ENCODE results near the gene ANKS6.

ANKS6 gene

DNA sequence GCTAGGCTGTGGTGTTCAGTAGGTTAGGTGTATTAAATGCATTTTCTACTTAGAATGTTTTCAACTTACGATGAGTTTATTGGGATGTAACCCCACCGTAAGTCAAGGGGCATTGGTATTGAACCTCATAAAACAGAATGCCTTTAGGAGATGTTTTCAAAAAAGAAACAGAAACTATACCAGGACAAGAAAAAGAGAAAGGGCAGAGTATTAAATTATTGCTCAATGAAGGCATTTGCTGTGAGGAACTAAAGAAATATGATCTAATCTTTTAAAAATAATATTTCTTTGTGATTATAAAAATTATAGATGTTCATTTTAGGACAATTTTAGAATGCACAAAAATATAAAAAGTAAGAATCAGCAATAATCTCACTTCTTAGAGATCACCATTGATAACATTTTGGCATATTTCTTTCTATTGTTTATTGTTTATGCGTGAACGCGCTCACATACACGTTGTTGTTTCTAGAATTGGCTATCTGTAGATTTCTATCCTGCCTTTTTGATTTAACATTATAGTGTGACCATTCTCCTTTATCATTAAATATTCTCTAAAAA, 19.1 kb upstream of the ANKS6 start:
- no peak for DNase-seq (ENCODE audit: low read depth)

DNA sequence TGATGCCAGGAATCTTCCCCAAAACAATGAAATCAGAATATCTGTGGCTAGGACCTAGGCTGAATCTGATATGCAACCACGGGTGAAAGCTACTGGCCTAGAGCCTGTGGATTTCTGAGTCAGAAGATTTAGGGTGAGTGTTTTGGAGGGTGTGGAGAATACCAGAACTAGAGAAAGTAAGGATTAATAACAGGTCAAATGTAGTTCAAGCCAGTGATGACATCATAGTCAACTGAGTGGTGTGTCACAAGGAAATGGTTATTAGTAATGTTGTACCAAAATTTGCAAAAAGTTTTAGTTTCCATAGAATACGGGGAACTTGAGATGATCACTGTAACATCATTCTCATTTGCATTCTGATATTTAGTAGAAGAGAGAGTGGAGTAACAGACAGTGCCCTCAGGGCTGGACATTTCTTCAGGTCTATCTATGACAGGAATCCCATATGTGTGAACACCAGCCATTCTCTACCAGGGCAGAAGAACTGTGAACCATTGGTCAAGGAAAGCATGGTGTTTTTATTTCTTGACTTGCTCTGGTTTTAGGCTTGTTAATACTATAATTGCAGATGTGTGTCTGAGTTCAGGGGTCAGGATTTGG, 14.8 kb upstream of the ANKS6 start:
- DNase-seq (ENCODE audit: low read depth) = peak; percentile 79

DNA sequence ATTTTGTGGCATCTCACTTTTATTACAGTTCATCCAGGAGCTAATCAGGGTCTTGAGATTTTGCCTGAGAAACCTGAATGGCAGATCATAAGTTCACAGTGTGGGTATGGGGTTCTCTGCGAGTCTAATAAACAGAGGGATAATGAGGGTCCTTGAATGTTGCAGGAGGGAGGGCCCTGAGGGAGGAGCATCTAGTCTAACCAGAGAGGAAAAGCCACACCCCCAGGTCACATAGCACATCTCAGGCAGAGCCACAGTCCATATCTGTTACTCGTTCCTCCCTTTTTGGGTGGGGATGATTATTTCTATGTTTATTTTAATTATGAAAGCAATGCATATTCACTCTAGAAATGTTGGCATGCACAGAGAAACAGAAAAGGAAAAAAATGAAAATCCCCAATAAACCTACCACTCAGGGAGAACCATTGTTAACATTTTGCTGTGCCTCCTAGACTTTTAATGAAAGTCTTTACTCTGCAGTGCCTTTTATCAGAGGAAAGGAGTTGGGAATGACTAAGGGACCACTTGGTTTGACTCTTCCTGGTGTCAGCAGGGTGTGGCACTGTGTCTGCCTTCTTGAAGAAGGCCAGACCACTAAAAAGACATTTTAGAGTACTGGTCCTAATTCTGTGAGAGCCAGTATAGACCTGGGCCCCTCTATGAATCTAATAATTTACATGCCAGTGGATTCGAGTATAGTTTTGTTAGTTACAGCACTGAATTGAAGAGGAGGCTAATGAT, 13.9 kb upstream of the ANKS6 start:
- DNase-seq (ENCODE audit: low read depth) = no peak

DNA sequence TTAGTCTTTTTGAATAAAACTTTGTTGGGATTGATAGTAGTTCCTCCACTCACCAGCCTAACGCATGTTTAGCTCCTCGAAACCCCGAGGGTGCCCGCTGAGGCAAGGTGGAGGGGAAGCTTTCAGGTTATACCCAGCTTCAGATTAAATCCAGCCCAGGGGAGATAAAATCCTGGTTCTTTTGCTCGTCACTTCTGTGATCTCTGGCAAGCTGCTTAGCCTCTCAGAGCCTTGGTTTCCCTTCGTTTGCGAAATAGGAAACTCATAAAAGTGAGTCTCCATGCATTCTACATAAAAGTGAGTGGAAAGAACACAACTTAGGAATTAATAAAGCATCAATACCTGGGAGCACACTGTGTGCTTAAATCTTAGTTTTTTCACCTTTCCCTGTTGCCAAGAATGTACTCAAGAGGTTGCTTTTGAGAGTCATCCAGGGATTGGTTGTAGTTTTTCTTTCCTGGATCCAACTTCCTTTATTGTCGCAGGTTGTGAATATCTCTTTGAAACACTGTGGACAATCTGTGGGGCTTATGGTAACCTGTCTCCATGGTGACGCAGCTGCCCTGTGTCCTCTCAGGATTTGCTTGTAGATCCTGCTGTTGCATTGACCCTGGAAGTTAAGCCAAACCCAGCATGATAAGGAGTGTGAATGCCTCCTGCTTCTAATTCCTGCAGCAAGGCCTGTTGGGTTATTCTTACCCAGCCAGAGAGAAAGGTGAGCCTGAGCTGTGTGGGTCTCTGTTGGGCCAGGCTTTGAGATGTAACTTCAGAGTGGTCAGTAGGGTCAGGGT, 13.2 kb upstream of the ANKS6 start:
- no peak for DNase-seq (ENCODE audit: low read depth)

DNA sequence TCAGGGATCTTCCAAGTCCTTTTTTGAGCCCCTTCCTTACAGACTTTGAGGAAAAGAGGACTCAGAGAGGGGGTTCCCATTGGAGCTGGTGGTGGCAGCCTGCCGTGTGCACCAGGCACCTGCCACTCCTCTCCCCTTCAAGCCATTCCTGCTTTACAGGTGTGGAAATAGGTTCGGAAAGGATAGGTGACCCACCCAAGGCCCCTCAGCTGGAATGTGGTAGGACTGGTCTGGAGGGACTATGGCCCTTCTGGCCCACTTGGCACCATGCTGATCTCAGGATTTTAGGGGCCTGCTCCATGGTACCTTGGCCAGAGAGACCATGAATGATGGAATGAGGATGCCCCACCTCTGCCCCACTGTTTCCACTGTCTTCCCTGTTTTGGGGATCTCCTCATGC, 12.5 kb upstream of the ANKS6 start:
- DNase-seq (ENCODE audit: low read depth) = no peak

DNA sequence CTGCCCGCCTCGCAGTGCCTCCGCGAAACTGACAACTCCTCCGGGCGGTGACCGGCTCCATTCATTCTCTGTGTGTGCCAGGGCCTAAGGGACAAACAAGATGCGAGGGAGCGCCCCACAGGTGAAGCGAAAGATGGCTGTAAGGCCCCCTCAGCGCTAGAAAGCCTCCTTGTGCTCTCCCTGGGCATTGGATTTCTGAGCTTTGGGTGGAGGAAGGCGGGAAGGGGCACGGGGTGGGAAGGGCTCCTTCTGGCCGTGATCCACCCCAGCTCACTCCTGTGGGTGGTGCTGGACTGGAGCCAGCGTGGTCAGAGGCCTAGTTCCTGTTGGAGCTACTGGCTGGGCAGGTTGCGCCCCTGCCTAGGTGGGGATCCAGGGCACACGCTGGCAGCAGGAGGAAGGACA, 12.1 kb upstream of the ANKS6 start:
- DNase-seq (ENCODE audit: low read depth) = no peak

DNA sequence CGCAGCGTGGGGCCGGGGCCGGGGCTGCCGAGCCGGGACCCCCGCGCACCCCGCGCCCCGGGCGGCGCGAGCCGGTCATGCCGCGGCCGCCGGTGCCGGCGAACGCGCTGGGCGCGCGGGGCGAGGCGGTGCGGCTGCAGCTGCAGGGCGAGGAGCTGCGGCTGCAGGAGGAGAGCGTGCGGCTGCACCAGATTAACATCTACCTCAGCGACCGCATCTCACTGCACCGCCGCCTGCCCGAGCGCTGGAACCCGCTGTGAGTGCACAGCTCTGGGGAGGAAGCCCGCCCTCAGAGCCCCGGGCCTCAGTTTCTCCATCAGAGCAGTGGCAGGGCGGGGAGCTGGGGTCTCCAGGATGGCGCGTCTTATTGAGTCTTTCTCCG, 11.4 kb upstream of the ANKS6 start:
- DNase-seq (ENCODE audit: low read depth) = no peak

DNA sequence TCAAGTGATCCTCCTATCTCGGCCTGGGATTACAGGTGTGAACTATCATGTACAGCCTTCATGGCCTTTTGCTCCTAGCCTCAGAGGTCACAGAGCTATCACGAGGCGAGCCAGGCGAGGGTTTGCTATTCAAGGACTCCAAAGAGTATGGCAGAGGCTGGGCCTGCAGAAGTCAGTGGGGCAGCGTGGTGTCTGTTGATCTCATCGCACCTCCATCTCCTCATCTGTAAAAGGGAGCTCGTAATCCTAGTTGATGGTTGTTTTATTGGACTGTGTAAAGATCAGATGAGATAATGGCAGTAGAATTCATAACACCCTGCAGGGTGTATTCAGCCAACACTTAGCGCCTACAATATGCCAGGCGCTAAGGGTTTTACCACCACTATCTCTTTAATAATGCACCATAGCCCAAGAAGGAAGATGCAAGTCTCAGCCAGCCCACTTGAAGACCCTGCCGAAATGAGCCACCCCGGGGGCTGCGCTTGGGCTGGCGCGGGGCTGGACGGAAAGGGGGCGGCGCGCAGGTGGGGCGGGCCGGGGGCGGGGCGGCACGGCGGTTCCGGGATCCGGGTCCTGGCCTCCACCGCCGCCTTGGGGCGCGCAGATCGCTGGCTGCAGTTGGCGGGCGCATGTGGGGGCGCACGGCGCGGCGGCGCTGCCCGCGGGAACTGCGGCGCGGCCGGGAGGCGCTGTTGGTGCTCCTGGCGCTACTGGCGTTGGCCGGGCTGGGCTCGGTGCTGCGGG, 10.9 kb upstream of the ANKS6 start, which contains the start of gene GALNT12:
TSS of gene GALNT12 (plus strand) at position 601 of the 744 bp plus-strand sequence. CDS start at position 630, 29 bp downstream.
- no peak for DNase-seq (ENCODE audit: low read depth)

DNA sequence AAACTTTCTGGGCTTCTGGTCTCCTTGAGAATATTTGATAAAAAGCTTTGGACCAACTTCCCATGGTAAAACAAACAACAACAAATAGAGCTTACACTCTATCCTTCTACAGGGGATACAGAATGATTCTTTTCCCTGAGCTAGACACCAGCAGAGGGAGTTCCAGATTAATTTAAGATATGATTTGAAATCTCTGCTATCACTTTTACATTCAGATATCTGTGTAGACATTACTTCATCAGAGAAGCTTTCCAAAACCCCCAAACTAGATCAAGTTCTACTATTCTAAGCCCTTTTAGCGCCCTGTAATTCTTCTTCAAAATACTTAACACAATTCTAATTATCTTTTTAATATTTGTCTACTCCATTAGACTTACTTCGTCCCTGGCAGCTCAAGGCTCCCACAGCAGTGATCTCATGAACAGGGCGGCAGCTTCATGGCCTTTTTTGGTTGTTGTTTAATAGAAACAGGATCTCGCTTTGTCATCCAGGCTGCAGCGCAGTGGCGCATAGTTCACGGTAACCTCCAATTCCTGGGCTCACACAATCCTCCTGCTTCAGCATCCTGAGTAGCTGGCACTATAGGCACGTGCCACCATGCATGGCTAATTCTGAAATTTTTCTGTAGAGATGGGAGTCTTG, 10.2 kb upstream of the ANKS6 start:
- no peak for DNase-seq (ENCODE audit: low read depth)

DNA sequence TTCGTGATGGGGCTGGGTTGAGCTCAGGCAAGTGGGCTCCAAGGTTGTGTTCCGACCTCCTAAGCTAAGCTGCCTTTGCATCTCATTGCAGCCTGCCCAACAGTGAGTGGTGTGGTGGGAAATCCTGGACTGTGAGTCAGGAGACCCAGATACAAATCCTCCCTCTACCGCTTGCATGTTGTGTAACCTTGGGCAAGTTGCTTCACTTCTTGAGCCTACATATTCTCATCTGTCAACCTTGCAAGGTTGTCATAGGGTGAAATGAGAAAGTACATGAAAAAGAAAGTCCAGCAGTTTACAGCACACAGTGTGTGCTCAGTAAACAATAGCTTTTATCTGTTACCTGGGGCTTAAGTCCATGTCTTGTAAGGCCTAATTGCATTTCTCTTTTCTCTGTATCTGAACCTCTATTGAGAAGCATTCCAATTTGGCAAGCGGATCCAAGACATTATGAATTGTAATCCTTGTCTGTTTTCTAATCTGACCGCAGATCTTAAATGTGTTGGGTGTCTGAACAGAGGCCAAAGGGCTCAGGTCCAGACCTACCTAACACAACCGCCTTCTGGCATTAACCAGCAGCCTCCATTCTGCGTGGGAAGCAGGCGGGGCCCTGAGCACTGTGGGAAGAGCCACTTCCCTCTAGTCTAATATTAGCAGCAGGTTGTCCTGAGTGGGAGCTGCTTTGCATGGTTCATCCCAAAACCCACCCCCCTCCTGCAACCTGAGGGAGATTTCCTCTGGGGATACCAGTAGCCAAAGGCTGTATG, 9.3 kb upstream of the ANKS6 start:
- peak; percentile 28 for DNase-seq (ENCODE audit: low read depth)

DNA sequence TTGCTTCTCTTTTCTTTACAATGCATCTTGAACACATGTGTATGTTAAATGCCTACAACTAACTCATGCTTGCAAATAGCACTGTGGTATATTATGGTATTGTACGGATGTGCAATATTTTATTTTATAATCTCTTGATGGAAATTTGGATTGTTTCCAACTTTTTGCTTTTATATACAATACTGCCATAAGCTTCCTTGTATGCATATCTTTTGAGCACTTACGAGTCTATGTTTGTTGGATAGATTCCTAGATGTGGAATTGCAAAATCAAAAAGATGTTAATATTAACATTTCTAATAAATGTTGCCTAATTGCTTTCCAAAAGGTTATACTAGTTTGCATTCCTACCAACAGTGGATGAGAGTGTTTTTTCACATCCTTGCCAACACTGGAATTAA, 7.7 kb upstream of the ANKS6 start:
- no peak for DNase-seq (ENCODE audit: low read depth)

DNA sequence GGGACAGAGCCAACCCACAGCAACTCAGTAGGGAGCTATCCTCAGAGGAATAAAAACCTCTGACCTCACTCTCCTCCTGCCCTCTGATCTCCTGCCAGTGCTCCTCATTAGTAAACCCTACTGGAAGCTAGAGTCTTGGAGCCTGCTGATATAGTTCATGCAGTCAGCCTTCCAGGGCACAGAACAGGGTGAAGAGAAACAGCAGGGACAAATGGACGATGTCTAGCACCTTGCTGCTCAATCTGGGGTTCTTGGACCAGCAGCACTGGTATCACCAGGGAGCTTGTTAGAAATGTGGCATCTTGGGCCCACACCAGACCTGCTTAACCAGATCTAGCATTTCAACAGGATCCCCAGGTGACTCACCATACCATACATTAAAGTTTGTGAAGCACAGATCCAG, 5.6 kb upstream of the ANKS6 start:
- no peak for DNase-seq (ENCODE audit: low read depth)

DNA sequence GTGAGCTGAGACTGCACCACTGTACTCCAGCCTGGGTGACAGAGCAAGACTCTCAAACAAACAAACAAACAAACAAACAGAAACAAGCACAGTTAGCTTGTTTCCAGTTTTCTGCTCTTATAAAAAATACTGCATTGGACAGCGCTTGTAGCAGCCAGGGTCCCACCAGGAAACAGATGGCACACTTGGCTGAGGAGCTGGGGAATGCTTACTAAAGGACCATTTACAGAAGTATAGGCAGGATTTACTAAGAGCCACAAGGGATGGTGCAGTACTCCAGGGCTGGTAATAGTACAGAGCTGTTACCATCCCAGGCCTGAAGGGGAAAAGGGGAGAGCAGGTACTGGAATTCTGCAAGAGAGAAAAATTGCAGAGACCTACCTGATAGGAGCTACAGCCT, 5.2 kb upstream of the ANKS6 start:
- no peak for DNase-seq (ENCODE audit: low read depth)

DNA sequence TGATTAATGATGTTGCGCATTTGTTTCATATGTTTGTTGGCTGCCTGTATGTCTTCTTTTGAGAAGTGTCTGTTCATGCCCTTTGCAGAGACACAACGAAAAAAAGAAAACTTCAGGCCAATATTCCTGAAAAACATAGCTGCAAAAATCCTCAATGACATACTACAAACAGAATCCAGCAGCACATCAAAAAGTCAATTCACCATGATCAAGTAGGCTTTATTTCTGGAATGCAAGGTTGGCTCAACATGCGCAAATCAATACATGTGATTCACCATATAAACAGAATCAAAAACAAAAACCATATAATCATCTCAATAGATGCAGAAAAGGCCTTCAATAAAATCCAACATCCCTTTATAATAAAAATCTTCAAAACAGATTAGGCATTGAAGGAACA, 1.9 kb upstream of the ANKS6 start:
- no peak for DNase-seq (ENCODE audit: low read depth)

DNA sequence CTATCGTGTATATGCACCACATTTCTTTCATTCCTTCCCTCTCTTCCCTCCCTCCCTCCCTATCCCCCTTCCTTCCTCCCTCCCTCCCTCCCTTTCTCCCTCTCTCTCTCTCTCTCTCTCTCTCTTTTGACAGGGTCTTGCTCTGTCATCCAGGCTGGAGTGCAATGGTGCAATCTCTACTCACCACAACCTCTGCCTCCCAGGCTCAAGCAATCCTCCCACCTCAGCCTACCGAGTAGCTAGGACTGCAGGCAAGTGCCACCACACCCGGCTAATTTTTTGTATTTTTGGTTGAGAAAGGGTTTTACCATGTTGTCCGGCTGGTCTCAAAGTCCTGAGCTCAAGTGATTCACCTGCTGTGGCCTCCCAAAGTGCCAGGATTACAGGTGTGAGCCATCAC, 1.1 kb upstream of the ANKS6 start:
- DNase-seq (ENCODE audit: low read depth) = no peak

DNA sequence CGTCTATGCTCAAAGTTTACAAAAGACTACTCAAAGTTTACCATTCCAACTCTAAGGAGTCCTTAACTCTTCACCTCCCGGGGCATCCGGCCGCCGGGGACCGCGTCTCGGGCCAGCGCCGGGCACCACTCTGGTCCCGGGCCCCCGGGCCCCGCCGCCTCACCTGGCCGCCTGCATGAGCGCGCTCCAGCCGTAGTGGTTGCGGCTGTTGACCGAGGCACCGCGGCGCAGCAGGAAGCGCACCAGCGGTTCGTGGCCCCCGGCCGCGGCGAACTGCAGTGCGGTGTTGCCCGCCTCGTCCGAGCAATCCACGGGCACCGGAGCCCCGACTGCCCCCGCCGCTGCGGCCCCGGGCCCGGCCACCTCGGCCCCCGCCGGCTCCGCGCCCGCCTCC, 388 bp downstream of the ANKS6 start:
- DNase-seq (ENCODE audit: low read depth) = peak; percentile 21

DNA sequence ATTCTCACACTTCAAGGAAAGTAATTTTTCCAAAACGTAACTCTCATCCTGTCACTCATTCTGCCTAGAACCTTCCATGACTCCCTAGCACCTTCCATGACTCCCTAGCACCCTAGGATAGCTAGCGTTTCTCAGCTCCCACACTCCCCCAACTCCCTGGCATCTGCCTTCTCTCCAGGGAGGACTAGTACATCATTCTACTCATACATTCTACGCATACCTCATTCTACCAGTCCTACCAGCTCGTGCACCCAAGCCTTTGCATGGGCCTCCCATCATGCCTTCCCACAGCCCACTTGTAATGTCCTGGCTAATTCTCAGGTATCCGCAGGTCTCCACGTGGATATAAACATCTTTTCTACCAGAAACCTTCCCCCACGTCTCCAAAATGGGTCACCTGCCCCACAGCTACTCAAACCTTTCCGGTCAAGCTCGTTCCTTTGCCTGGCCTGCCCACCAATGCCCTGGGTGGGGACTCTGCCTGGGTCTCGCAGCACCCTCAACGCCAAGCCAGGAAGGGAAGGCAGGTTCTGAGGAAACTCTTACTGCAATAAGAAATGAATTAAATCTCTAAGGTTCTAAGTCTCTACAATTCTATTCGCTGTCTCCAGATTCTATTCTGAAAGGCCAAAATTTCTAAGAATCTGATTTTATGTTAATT, 930 bp downstream of the ANKS6 start:
- no peak for DNase-seq (ENCODE audit: low read depth)

DNA sequence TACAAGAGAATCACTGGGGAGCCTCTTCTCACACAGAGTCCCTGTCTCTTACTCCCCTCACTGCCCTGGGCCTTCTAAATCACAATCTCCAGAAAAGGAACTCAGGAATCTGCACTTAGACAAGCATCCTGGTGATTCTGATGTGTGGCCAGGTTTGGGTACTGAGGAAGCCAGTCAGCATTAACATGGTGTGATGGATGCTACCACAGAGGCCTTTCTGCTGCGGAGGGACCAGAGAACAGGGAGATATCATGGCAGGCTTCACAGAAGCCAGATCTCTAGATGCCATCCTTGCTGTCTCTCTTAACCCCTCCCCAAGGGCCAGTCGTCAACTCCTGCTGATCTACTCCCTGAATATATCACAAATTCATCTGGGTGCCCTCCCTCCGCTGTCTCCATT, 1.6 kb downstream of the ANKS6 start:
- DNase-seq (ENCODE audit: low read depth) = no peak

DNA sequence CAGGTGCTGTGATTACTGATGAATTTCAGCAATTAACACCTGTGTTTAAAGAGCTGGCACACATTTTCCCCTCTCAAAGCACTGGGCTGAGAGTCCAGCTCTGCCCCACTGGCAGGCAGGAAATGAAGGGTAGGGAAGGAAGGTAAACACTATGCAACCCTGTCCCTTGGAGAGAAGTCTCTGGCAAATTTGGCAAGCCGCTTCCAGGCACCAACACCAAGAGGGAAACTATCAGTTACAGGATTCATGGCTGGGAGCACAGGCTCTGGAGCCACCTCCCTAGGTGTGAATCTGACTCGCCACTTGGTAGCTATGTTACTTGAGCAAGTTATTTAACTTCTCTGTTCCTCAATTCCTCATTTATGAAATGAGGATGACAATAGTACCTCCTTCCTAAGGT, 3.3 kb downstream of the ANKS6 start:
- no peak for DNase-seq (ENCODE audit: low read depth)

All from EH (cell line).